Measurements from ENCODE around the gene NAPSA.
A peak's percentile ranks its signal among the peaks of the same experiment; 100 is the strongest.

The NAPSA gene

DNA sequence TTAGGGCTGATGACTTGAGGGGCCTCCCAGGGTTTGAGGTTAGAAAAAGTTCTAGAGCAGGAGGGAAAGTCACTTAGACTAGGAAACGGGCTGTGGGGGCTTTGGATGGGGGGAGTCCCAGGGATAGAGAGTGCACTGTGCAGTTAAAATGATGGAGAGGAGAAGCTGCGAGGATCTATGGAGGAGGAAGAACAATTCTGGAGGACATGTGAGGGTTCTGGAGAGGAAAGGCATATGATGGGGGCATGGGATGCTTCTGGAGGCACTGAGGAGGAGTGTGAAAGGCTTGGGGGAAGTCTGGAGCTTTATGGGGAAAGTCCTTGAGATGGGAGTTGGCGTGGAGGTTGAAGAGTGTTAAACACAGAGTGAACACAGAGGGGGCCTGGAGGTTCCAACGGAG is 38.4 kb downstream of the NAPSA start:
- TF ChIP-seq NFIC (IDR thresholded peaks at IDR 0.05) (no peak), TAF1 (IDR thresholded peaks at IDR 0.05; ENCODE audit: low read depth) (no peak), TCF12 (IDR thresholded peaks at IDR 0.05; ENCODE audit: low read depth) (no peak), CREB1 (IDR thresholded peaks at IDR 0.05; ENCODE audit: low read depth) (no peak), FOXM1 (IDR thresholded peaks at IDR 0.05; ENCODE audit: borderline replicate concordance, low read depth) (no peak), RAD21 (IDR thresholded peaks at IDR 0.05; ENCODE audit: low read depth) (no peak), ZBTB7A (IDR thresholded peaks at IDR 0.05; ENCODE audit: low read depth) (no peak), YY1 (IDR thresholded peaks at IDR 0.05; ENCODE audit: low read depth) (no peak), TEAD4 (IDR thresholded peaks at IDR 0.05) (no peak), CEBPB (IDR thresholded peaks at IDR 0.05) (no peak), EGR1 (IDR thresholded peaks at IDR 0.05) (no peak), EP300 (IDR thresholded peaks at IDR 0.05; ENCODE audit: borderline replicate concordance) (no peak)
- TF ChIP-seq, protein P1, sequence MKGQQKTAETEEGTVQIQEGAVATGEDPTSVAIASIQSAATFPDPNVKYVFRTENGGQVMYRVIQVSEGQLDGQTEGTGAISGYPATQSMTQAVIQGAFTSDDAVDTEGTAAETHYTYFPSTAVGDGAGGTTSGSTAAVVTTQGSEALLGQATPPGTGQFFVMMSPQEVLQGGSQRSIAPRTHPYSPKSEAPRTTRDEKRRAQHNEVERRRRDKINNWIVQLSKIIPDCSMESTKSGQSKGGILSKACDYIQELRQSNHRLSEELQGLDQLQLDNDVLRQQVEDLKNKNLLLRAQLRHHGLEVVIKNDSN (IDR thresholded peaks at IDR 0.05) = no peak
- TF ChIP-seq, protein P2, sequence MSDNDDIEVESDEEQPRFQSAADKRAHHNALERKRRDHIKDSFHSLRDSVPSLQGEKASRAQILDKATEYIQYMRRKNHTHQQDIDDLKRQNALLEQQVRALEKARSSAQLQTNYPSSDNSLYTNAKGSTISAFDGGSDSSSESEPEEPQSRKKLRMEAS (IDR thresholded peaks at IDR 0.05) = no peak
- TF ChIP-seq, protein P3, sequence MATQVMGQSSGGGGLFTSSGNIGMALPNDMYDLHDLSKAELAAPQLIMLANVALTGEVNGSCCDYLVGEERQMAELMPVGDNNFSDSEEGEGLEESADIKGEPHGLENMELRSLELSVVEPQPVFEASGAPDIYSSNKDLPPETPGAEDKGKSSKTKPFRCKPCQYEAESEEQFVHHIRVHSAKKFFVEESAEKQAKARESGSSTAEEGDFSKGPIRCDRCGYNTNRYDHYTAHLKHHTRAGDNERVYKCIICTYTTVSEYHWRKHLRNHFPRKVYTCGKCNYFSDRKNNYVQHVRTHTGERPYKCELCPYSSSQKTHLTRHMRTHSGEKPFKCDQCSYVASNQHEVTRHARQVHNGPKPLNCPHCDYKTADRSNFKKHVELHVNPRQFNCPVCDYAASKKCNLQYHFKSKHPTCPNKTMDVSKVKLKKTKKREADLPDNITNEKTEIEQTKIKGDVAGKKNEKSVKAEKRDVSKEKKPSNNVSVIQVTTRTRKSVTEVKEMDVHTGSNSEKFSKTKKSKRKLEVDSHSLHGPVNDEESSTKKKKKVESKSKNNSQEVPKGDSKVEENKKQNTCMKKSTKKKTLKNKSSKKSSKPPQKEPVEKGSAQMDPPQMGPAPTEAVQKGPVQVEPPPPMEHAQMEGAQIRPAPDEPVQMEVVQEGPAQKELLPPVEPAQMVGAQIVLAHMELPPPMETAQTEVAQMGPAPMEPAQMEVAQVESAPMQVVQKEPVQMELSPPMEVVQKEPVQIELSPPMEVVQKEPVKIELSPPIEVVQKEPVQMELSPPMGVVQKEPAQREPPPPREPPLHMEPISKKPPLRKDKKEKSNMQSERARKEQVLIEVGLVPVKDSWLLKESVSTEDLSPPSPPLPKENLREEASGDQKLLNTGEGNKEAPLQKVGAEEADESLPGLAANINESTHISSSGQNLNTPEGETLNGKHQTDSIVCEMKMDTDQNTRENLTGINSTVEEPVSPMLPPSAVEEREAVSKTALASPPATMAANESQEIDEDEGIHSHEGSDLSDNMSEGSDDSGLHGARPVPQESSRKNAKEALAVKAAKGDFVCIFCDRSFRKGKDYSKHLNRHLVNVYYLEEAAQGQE (IDR thresholded peaks at IDR 0.05; ENCODE audit: low read depth) = no peak

DNA sequence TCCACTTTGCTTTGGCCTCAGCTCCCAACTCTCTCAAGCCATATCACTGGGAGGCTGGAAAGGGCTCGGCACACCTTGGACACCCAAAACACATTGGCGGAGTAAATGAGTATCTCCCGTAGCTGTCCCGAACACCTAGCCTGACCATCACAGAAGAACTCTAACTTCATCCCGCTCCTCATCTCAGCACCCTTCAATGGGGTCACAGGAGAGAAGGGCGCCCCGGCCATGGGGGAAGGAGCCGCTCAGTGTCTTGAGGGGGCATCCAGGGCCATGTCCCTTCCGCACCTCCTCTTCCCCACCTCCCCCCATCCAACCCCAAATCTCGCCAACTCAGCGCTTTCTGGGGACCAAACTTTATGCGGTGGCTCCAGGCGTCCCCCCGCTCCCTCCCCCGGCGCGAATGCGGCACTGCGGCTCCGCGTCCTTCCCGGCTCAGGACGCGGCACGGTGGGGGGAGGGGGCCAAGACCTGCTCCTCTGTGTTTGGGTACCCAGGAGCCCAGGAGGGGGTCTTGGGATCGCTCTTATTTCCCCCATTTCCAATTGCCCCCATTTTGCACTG is 39.3 kb downstream of the NAPSA start:
- TF ChIP-seq TCF12 (IDR thresholded peaks at IDR 0.05; ENCODE audit: low read depth) (no peak), EGR1 (IDR thresholded peaks at IDR 0.05) (no peak), FOXM1 (IDR thresholded peaks at IDR 0.05; ENCODE audit: borderline replicate concordance, low read depth) (no peak), EP300 (IDR thresholded peaks at IDR 0.05; ENCODE audit: borderline replicate concordance) (no peak), CREB1 (IDR thresholded peaks at IDR 0.05; ENCODE audit: low read depth) (no peak), TEAD4 (IDR thresholded peaks at IDR 0.05) (no peak), NFIC (IDR thresholded peaks at IDR 0.05) (no peak), RAD21 (IDR thresholded peaks at IDR 0.05; ENCODE audit: low read depth) (no peak)
- TF ChIP-seq, protein P2 (IDR thresholded peaks at IDR 0.05) = no peak
- TF ChIP-seq, protein P3 (IDR thresholded peaks at IDR 0.05; ENCODE audit: low read depth) = no peak

DNA sequence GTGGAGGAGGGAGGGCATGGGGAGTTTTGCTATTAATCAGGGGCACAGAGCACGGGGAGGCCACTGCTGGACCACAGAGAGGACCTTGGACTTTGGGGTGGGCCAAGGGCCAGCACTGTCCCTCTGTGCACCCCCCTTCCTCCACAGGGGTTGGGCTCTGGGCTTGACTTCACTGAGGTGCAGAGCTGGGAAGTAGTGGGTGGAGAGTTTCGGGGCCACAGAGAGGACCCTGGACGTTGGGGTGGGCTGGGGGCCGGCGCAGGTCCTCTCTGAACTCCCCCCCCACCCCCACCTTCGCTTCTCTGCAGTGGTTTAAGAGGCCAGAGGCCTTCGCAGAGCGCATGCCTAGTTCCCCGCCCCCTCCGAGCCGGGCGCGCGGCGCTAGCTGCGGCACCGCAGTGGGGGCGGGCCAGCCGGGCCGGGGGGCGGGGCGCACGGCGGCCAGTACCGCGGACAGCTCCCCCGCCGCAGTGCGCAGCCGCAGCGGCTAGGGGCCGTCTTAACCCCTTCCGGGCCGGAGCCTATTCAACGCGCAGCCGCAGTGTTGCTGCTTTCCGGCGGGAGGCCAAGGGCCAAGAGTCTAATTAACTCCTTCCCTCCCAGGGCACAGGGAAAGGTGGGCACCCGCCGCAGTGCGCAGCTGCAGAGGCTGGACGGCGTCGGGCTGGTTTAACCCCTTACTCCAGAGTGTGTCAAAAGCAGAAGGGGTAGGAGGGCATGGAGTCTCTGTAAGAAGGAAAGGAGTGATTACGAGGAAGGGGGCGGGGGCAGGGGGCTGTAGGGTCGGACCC is 39.9 kb downstream of the NAPSA start:
- TF ChIP-seq TCF12 (IDR thresholded peaks at IDR 0.05; ENCODE audit: low read depth) (no peak), FOXM1 (IDR thresholded peaks at IDR 0.05; ENCODE audit: borderline replicate concordance, low read depth) (no peak), EP300 (IDR thresholded peaks at IDR 0.05; ENCODE audit: borderline replicate concordance) (peak; percentile 17; the same call in 1 of the 2 replicates), CREB1 (IDR thresholded peaks at IDR 0.05; ENCODE audit: low read depth) (no peak), TAF1 (IDR thresholded peaks at IDR 0.05; ENCODE audit: low read depth) (no peak), RAD21 (IDR thresholded peaks at IDR 0.05; ENCODE audit: low read depth) (no peak), CEBPB (IDR thresholded peaks at IDR 0.05) (no peak)
- TF ChIP-seq, protein P1 (IDR thresholded peaks at IDR 0.05) = no peak
- TF ChIP-seq, protein P3 (IDR thresholded peaks at IDR 0.05; ENCODE audit: low read depth) = peak; percentile 96

DNA sequence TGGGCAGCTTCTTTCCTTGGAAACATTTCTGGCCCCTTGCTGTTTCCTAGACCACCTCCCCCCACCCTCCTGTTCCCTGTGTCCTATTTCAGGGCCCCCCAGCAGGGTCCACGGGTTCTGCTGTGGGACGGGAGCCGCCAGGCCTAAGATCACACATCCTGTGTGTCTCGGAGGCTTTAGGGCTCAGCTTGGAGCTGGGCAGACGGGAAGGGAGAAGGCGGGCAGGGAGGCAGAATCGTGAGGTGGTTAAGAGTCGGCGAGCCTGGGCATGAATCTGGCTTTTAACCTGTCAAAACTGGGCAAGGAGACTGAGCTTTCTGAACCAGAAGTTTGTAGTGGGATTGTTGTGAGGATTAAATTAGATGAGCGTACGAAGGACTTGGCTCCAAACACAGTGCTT is 41.1 kb downstream of the NAPSA start:
- TF ChIP-seq, protein P1 (IDR thresholded peaks at IDR 0.05) = no peak
- TF ChIP-seq TEAD4 (IDR thresholded peaks at IDR 0.05) (no peak), RAD21 (IDR thresholded peaks at IDR 0.05; ENCODE audit: low read depth) (no peak), ZBTB7A (IDR thresholded peaks at IDR 0.05; ENCODE audit: low read depth) (no peak)
- TF ChIP-seq, protein P3 (IDR thresholded peaks at IDR 0.05; ENCODE audit: low read depth) = no peak

Measured in Ishikawa (cell line).